Activated B cell treated with CpG ODN at 0.5 μM for 24 hours (primary cell): ENCODE measurements around the gene ABCD3. TPM values are rescaled to one million over a fixed set of nuclear protein-coding genes. Genes with fewer than 3 reads are reported as not detected.

Experiments used
- ATAC-seq: fragments of 200-7000 bp; cut with Tn5 transposase; one replicate; pipeline ENCODE4 v1.10.0; 2021; ENCODE audit warnings: low read depth, mild to moderate bottlenecking, moderate library complexity
- CTCF ChIA-PET: fragments of 350-600 bp; sonication (Branson Sonifier 250); formaldehyde crosslinking; loops from one replicate; lab custom pipeline; 2021; ENCODE audit warnings: antibody characterized with exemption; lab: Charles Lee
- POLR2A ChIA-PET: fragments of 350-600 bp; sonication (Branson Sonifier 250); formaldehyde crosslinking; loops from one replicate; lab custom pipeline; 2021; ENCODE audit warnings: antibody characterized with exemption; lab: Charles Lee
- DNase-seq: peaks from one replicate; pipeline ENCODE4 v3.0.0; 2022
- H3K27ac Mint-ChIP-seq: one replicate; pipeline ENCODE4 v1.8.0; 2020; ENCODE audit warnings: mixed read lengths
- H3K27me3 Mint-ChIP-seq: one replicate; pipeline ENCODE4 v1.8.0; 2021; ENCODE audit warnings: mixed read lengths
- H3K36me3 Mint-ChIP-seq: one replicate; pipeline ENCODE4 v1.8.0; 2021; ENCODE audit warnings: low read depth, mixed read lengths
- H3K4me1 Mint-ChIP-seq: one replicate; pipeline ENCODE4 v1.8.0; 2021; ENCODE audit warnings: mixed read lengths
- H3K4me3 Mint-ChIP-seq: one replicate; pipeline ENCODE4 v1.8.0; 2020; ENCODE audit warnings: mild to moderate bottlenecking, mixed read lengths
- H3K9me3 Mint-ChIP-seq: one replicate; pipeline ENCODE4 v1.8.0; 2020; ENCODE audit warnings: mixed read lengths
- CTCF ChIP-seq: fragments of 200-600 bp; IDR thresholded peaks from one replicate; pipeline ENCODE4 v1.8.0; 2022; ENCODE audit warnings: antibody characterized with exemption, mild to moderate bottlenecking
- intact Hi-C: fragments of 100-400 bp; cut with micrococcal nuclease; formaldehyde crosslinking; loops from one replicate; pipeline ENCODE4 v1.15.1; 2024
- total RNA-seq: library from RNA; stranded (reverse); gene quantifications from 2 replicates; pipeline ENCODE4 v1.2.3, GENCODE V29; 2022

Gene ABCD3
- total RNA-seq, 1 donor from 2014 or later = 23.2 TPM

- Mint-ChIP-seq H3K4me3 (no peak overlapping the region), H3K9me3 (no peaks in the 10 kb centered on the region), H3K27ac (no peak overlapping the region), H3K4me1 (no peaks in the 10 kb centered on the region), H3K36me3 (peaks cover 8% of the 10 kb centered on the region), H3K27me3 (peaks cover 4% of the 10 kb centered on the region)
- CTCF ChIA-PET = interaction anchor here (1.5 kb wide), 1 partner anchor 282 kb away, joined by 5 read pairs; no protein-coding TSS in a partner anchor
- DNase-seq (no peak), ATAC-seq (no peak)
- intact Hi-C loops = loop anchor here (5.0 kb wide), 1 partner anchor 520 kb away; no protein-coding TSS in a partner anchor
- no peak for TF ChIP-seq CTCF
- POLR2A ChIA-PET = no interaction called here
These were observed 104.1 kb downstream of the ABCD3 start for GRCh38 chr1:94522304-94522703.

- H3K27me3 Mint-ChIP-seq = peaks cover 4% of the 10 kb centered on the region
- no peak overlapping the region for H3K27ac Mint-ChIP-seq
- CTCF ChIA-PET = no interaction called here
- no peaks in the 10 kb centered on the region for H3K4me1 Mint-ChIP-seq
- POLR2A ChIA-PET = no interaction called here
- DNase-seq (no peak), ATAC-seq (no peak)
- intact Hi-C loops = loop anchor here (5.0 kb wide), 1 partner anchor 518 kb away; no protein-coding TSS in a partner anchor
- H3K4me3 Mint-ChIP-seq = no peak overlapping the region
- TF ChIP-seq CTCF = no peak
- H3K9me3 Mint-ChIP-seq = no peaks in the 10 kb centered on the region
- no peaks in the 10 kb centered on the region for H3K36me3 Mint-ChIP-seq
These were observed 106.3 kb downstream of the ABCD3 start for GRCh38 chr1:94524531-94524930.

- peaks cover 4% of the 10 kb centered on the region for H3K27me3 Mint-ChIP-seq
- no peak overlapping the region for H3K27ac Mint-ChIP-seq
- TF ChIP-seq CTCF = no peak
- H3K36me3 Mint-ChIP-seq = no peaks in the 10 kb centered on the region
- DNase-seq = no peak
- H3K4me1 Mint-ChIP-seq = no peaks in the 10 kb centered on the region
- POLR2A ChIA-PET = no interaction called here
- CTCF ChIA-PET = no interaction called here
- ATAC-seq = no peak
- intact Hi-C loops = no loop called here
- H3K4me3 Mint-ChIP-seq = no peak overlapping the region
- no peaks in the 10 kb centered on the region for H3K9me3 Mint-ChIP-seq
These were observed 108.2 kb downstream of the ABCD3 start for GRCh38 chr1:94526152-94526980.

GRCh38 chr1:94527447-94528031 is 109.3 kb downstream of the ABCD3 start:
- TF ChIP-seq CTCF = no peak
- H3K36me3 Mint-ChIP-seq = no peaks in the 10 kb centered on the region
- H3K9me3 Mint-ChIP-seq = no peaks in the 10 kb centered on the region
- ATAC-seq = no peak
- no peak for DNase-seq
- H3K27ac Mint-ChIP-seq = no peak overlapping the region
- peaks cover 4% of the 10 kb centered on the region for H3K27me3 Mint-ChIP-seq
- no peaks in the 10 kb centered on the region for H3K4me1 Mint-ChIP-seq
- ChIA-PET POLR2A (no interaction called here), CTCF (no interaction called here)
- intact Hi-C loops = no loop called here
- H3K4me3 Mint-ChIP-seq = no peak overlapping the region

GRCh38 chr1:94528299-94528698 is 110.1 kb downstream of the ABCD3 start:
- ChIA-PET POLR2A (no interaction called here), CTCF (no interaction called here)
- no peaks in the 10 kb centered on the region for H3K9me3 Mint-ChIP-seq
- TF ChIP-seq CTCF = no peak
- intact Hi-C loops = no loop called here
- ATAC-seq = no peak
- no peaks in the 10 kb centered on the region for H3K36me3 Mint-ChIP-seq
- no peaks in the 10 kb centered on the region for H3K4me1 Mint-ChIP-seq
- no peak overlapping the region for H3K4me3 Mint-ChIP-seq
- H3K27ac Mint-ChIP-seq = no peak overlapping the region
- DNase-seq = no peak
- peaks cover 4% of the 10 kb centered on the region for H3K27me3 Mint-ChIP-seq
